IMR-90 (cell line): ENCODE data around the gene ARAP3. TPM values are rescaled to one million over a fixed set of nuclear protein-coding genes. Genes with fewer than 3 reads are reported as not detected.
A peak's percentile ranks its signal among the peaks of the same experiment; 100 is the strongest.

Experiments
- ATAC-seq: fragments of 200-7000 bp; cut with Tn5 transposase; 2 replicates; pipeline ENCODE4 v1.9.1; 2020; ENCODE audit warnings: low read depth, mild to moderate bottlenecking, moderate library complexity
- BruUV-seq: library from RNA; stranded (reverse); fragments of 400-500 nt; replicated peaks from 2 replicates; lab custom pipeline; 2021; lab: Mats Ljungman, UMichigan
- CTCF ChIA-PET: fragments of 300-600 bp; formaldehyde crosslinking; extraction: SDS; loops from one replicate; lab custom pipeline; 2021; ENCODE audit warnings: antibody characterized with exemption; lab: Yijun Ruan, JAX
- POLR2A ChIA-PET: fragments of 300-600 bp; sonication (Branson Sonifier 250); formaldehyde crosslinking; loops from one replicate; lab custom pipeline; 2022; ENCODE audit warnings: antibody characterized with exemption; ENCODE audit not compliant: unreplicated experiment; lab: Charles Lee
- DNase-seq: peaks from one replicate; pipeline ENCODE4 v3.0.0; 2013
- H2AFZ ChIP-seq: replicated peaks from 2 replicates; pipeline ENCODE3; 2013; ENCODE audit warnings: low read length, mild to moderate bottlenecking; ENCODE audit not compliant: poor library complexity
- H2AK5ac ChIP-seq: 2 replicates; pipeline ENCODE4 v1.6.1; 2013; ENCODE audit warnings: low read depth, low read length, inconsistent platforms
- H2AK9ac ChIP-seq: replicated peaks from 2 replicates; pipeline ENCODE3; 2013; ENCODE audit warnings: mild to moderate bottlenecking, low read depth, low read length, moderate library complexity; ENCODE audit not compliant: poor library complexity
- H2BK120ac ChIP-seq: 2 replicates; pipeline ENCODE4 v1.6.1; 2013; ENCODE audit warnings: low read depth, low read length, inconsistent platforms
- H2BK15ac ChIP-seq: 3 replicates; pipeline ENCODE4 v1.6.1; 2013; ENCODE audit warnings: low read depth, low read length, inconsistent platforms
- H2BK20ac ChIP-seq: 2 replicates; pipeline ENCODE4 v1.6.1; 2013; ENCODE audit warnings: low read depth, mild to moderate bottlenecking, inconsistent platforms, low read length, moderate library complexity
- H2BK5ac ChIP-seq: 2 replicates; pipeline ENCODE4 v1.6.1; 2013; ENCODE audit warnings: mild to moderate bottlenecking, low read depth, low read length, inconsistent platforms; ENCODE audit not compliant: poor library complexity, severe bottlenecking
- H3K14ac ChIP-seq: replicated peaks from 2 replicates; pipeline ENCODE4 v1.6.1; 2013; ENCODE audit warnings: low read depth, low read length, inconsistent platforms
- H3K18ac ChIP-seq: 2 replicates; pipeline ENCODE4 v1.6.1; 2013; ENCODE audit warnings: low read depth, low read length, control low read depth
- H3K23ac ChIP-seq: 2 replicates; pipeline ENCODE4 v1.6.1; 2013; ENCODE audit warnings: low read depth, low read length, inconsistent platforms
- H3K27ac ChIP-seq: 2 replicates; pipeline ENCODE4 v1.5.1; 2013; ENCODE audit warnings: mild to moderate bottlenecking, control low read depth, low read length; ENCODE audit not compliant: insufficient read depth
- H3K27me3 ChIP-seq: 2 replicates; pipeline ENCODE4 v1.6.1; 2013; ENCODE audit warnings: low read length; ENCODE audit not compliant: control insufficient read depth, insufficient read depth
- H3K36me3 ChIP-seq: 2 replicates; pipeline ENCODE4 v1.6.1; 2013; ENCODE audit warnings: low read length, mixed read lengths; ENCODE audit not compliant: control insufficient read depth, insufficient read depth
- H3K4ac ChIP-seq: 2 replicates; pipeline ENCODE4 v1.6.1; 2013; ENCODE audit warnings: low read depth, low read length, inconsistent platforms
- H3K4me1 ChIP-seq: 2 replicates; pipeline ENCODE4 v1.6.1; 2013; ENCODE audit warnings: low read length, mixed read lengths; ENCODE audit not compliant: control insufficient read depth, insufficient read depth
- H3K4me2 ChIP-seq: 2 replicates; pipeline ENCODE4 v1.6.1; 2013; ENCODE audit warnings: low read depth, mild to moderate bottlenecking, control low read depth, low read length, moderate library complexity
- H3K4me3 ChIP-seq: 2 replicates; pipeline ENCODE4 v1.5.1; 2013; ENCODE audit warnings: low read depth, mild to moderate bottlenecking, control low read depth, low read length, moderate library complexity; ENCODE audit not compliant: insufficient read depth
- H3K56ac ChIP-seq: 2 replicates; pipeline ENCODE4 v1.6.1; 2013; ENCODE audit warnings: low read length, inconsistent platforms; ENCODE audit not compliant: insufficient read depth; ENCODE audit errors: extremely low read depth
- H3K79me1 ChIP-seq, 2 experiments: 2 replicates each; pipeline ENCODE4 v1.6.1; 2013; ENCODE audit warnings: low read length in 2 of 2, inconsistent platforms in 1 of 2, low read depth in 1 of 2
- H3K9ac ChIP-seq: 2 replicates; pipeline ENCODE4 v1.6.1; 2013; ENCODE audit warnings: low read depth, low read length, control low read depth
- H3K9me1 ChIP-seq: 2 replicates; pipeline ENCODE4 v1.6.1; 2013; ENCODE audit warnings: low read length, inconsistent platforms; ENCODE audit not compliant: insufficient read depth
- H3K9me3 ChIP-seq: 2 replicates; pipeline ENCODE4 v1.6.1; 2013; ENCODE audit warnings: low read length; ENCODE audit not compliant: control insufficient read depth, insufficient read depth
- H4K20me1 ChIP-seq: 2 replicates; pipeline ENCODE4 v1.6.1; 2013; ENCODE audit warnings: low read length, inconsistent platforms; ENCODE audit not compliant: insufficient read depth
- H4K5ac ChIP-seq: 2 replicates; pipeline ENCODE4 v1.6.1; 2013; ENCODE audit warnings: mild to moderate bottlenecking, low read depth, low read length, control low read depth
- H4K8ac ChIP-seq, 2 experiments: 2 replicates each; pipeline ENCODE4 v1.6.1; 2013; ENCODE audit warnings: low read depth in 2 of 2, low read length in 2 of 2, control low read depth in 1 of 2, inconsistent platforms in 1 of 2
- H4K91ac ChIP-seq: 2 replicates; pipeline ENCODE4 v1.6.1; 2013; ENCODE audit warnings: low read depth, low read length, inconsistent platforms; ENCODE audit not compliant: insufficient read depth
- POLR2A ChIP-seq: IDR thresholded peaks from 2 replicates; pipeline ENCODE4 v1.6.1; 2012; ENCODE audit warnings: mild to moderate bottlenecking, low read depth, low read length
- SMC3 ChIP-seq: fragments of 150-350 bp; IDR thresholded peaks from 2 replicates; pipeline ENCODE4 v1.6.1; 2016; ENCODE audit warnings: low read depth, mild to moderate bottlenecking, antibody characterized with exemption, low read length, moderate library complexity
- WGBS, 2 experiments: methylation state at CpG; one replicate each; pipeline versions ENCODE4 v1.1.5 to v1.1.7; 2013; ENCODE audit warnings: missing lambda C conversion rate in 2 of 2; ENCODE audit not compliant: insufficient read length in 1 of 2; ENCODE audit errors: extremely low coverage in 2 of 2; 5-methylcytosine and 5-hydroxymethylcytosine counted together
- dilution Hi-C: fragments of 300-500 bp; cut with HindIII; formaldehyde crosslinking; loops from one replicate; pipeline ENCODE4 v1.14.3; 2018; ENCODE audit warnings: low sequenced_read_pairs; ENCODE audit not compliant: unreplicated experiment
- in situ Hi-C: fragments of 300-500 bp; cut with MboI; formaldehyde crosslinking; loops from 3 replicates; pipeline ENCODE4 v1.14.3; 2019; ENCODE audit warnings: low sequenced_read_pairs, inconsistent platforms, mixed read lengths
- intact Hi-C: fragments of 100-400 bp; cut with micrococcal nuclease; formaldehyde crosslinking; loops from 2 replicates; pipeline ENCODE4 v1.10.0; 2022
- polyA plus RNA-seq, 3 experiments: library from polyadenylated mRNA; depleted of rRNA; stranded (reverse); fragments of >200 nt; gene quantifications; 2 replicates each; pipeline ENCODE4 v1.2.3, GENCODE V29; 2012; ENCODE audit warnings: low replicate concordance in 1 of 3
- total RNA-seq: library from RNA; depleted of rRNA; stranded (reverse); fragments of >200 nt; gene quantifications from 2 replicates; pipeline ENCODE4 v1.2.3, GENCODE V29; 2012

ARAP3 gene
- total and polyA plus RNA-seq, 2 of the 4 experiments (the other 2 are of a cell fraction) = 2.2 to 6.9 TPM

GRCh38 chr5:141650851-141651727, 30.9 kb downstream of the ARAP3 start, which contains the start of gene FCHSD1:
TSS of gene FCHSD1 (minus strand) at chr5:141651418. CDS start at chr5:141651368, 50 bp downstream.
- no peak within 1 kb of the TSS for H3K56ac ChIP-seq
- 0 out of 2 replicates have a peak within 1 kb of the TSS, but pooled peaks have one; percentile 1 for H2BK120ac ChIP-seq
- H3K9ac ChIP-seq = peak within 1 kb of the TSS; percentile 93
- H3K36me3 ChIP-seq = peaks cover 30% of the 10 kb centered on the region
- in situ Hi-C loops (no loop called here), intact Hi-C loops (no loop called here), dilution Hi-C loops (no loop called here)
- H3K9me1 ChIP-seq = no peaks in the 10 kb centered on the region; the same call in 1 of the 2 replicates
- H2AK5ac ChIP-seq = peak within 1 kb of the TSS; percentile 92
- no peaks in the 10 kb centered on the region for H3K27me3 ChIP-seq
- H3K23ac ChIP-seq = peak within 1 kb of the TSS; percentile 18; the same call in 1 of the 2 replicates
- peak within 1 kb of the TSS; percentile 37 for H2BK5ac ChIP-seq
- ChIA-PET CTCF (no interaction called here), POLR2A (interaction anchor here (0.6 kb wide), 1 partner anchor 32 kb away, joined by 6 read pairs; the partner anchor contains the start of gene DIAPH1)
- WGBS, 2 experiments = 1% methylated on average over 21 of the region's 50 CpGs; no CpG with 5 or more reads in 1 of the 2 experiments
- peak within 1 kb of the TSS; percentile 93 for H2AFZ ChIP-seq
- peak within 1 kb of the TSS; percentile 60; the same call in 1 of the 2 replicates for H3K27ac ChIP-seq
- H3K4me2 ChIP-seq = peak within 1 kb of the TSS; percentile 95
- peaks cover 13% of the 10 kb centered on the region; the same call in 1 of the 2 replicates for H3K4me1 ChIP-seq
- H3K4ac ChIP-seq = peak within 1 kb of the TSS; percentile 73
- BruUV-seq = no TSS peak
- TF ChIP-seq SMC3 (no peak), POLR2A (peak; percentile 62)
- peak within 1 kb of the TSS; percentile 71 for H3K14ac ChIP-seq
- H2AK9ac ChIP-seq = peak within 1 kb of the TSS; percentile 91
- peak within 1 kb of the TSS; percentile 87 for H4K5ac ChIP-seq
- no peak within 1 kb of the TSS for H2BK20ac ChIP-seq
- no peaks in the 10 kb centered on the region for H3K9me3 ChIP-seq
- H2BK15ac ChIP-seq = peak within 1 kb of the TSS; percentile 36; the same call in 1 of the 3 replicates
- H3K79me1 ChIP-seq = peaks cover 10 to 17% of the 10 kb centered on the region in 2 experiments
- peak within 1 kb of the TSS; percentile 78 for H3K4me3 ChIP-seq
- H4K8ac ChIP-seq = peak within 1 kb of the TSS; percentile 84 to 98; a peak in 3 of 4 replicates
- H4K20me1 ChIP-seq = peaks cover 3% of the 10 kb centered on the region; the same call in 1 of the 2 replicates
- ATAC-seq = peak; percentile 96
- peak within 1 kb of the TSS; percentile 31 for H4K91ac ChIP-seq
- peak; percentile 75 for DNase-seq
- peak within 1 kb of the TSS; percentile 40 for H3K18ac ChIP-seq
